ENCODE measurements around the gene MAPK11. TPM values are rescaled to one million over a fixed set of nuclear protein-coding genes. Genes with fewer than 3 reads are reported as not detected.

The MAPK11 gene
- total RNA-seq, 1 experiment from 2014 or later, result 19.3 TPM

- 0 out of 2 replicates have a peak overlapping the region, but pooled peaks have one; percentile 97 for H3K4me2 ChIP-seq (ENCODE audit: low read length)
- DNase-seq (ENCODE audit: low read depth, low spot score), result no peak
- POLR2A ChIA-PET, result interaction anchor here (1.4 to 2.3 kb wide), 2 partner anchors 21 to 34 kb away, joined by 3 to 7 read pairs; partner anchors contain the start of gene HDAC10
Measured at GRCh38 chr22:50272044-50272802, 2.0 kb upstream of the MAPK11 start.

More at GRCh38 chr22:50272044-50272802, 2.0 kb upstream of the MAPK11 start:
- Histone ChIP-seq H3K9me3 (ENCODE audit: control insufficient read depth in 1 of 2, insufficient read depth in 1 of 2, low read depth in 1 of 2, low read length in 2 of 2) (peaks cover 4 to 11% of the 10 kb centered on the region in 2 experiments; a peak in 2 of 4 replicates), H2AFZ (ENCODE audit: low read depth, low read length, poor library complexity, severe bottlenecking) (no peak overlapping the region), H3K9me2 (ENCODE audit: insufficient read depth) (no peaks in the 10 kb centered on the region), H3K79me2 (ENCODE audit: insufficient read depth, low read length) (no peaks in the 10 kb centered on the region; the same call in 1 of the 2 replicates), H3K4me1 (ENCODE audit: control insufficient read depth in 1 of 2, insufficient read depth in 2 of 2, low read length in 2 of 2) (peaks cover 27 to 55% of the 10 kb centered on the region in 2 experiments), H3K27me3 (ENCODE audit: insufficient read depth, low read length) (no peaks in the 10 kb centered on the region), H3K36me3 (ENCODE audit: control insufficient read depth in 1 of 2, insufficient read depth in 2 of 2, low read length in 2 of 2) (peaks cover 9 to 24% of the 10 kb centered on the region in 2 experiments), H3K4me3 (replicated peaks in 1 of 2; ENCODE audit: low read depth in 1 of 2, low read length in 2 of 2) (no peak overlapping the region), H4K20me1 (ENCODE audit: insufficient read depth) (no peaks in the 10 kb centered on the region), H3K27ac (ENCODE audit: low read depth, low read length) (peak overlapping the region; percentile 22; the same call in 1 of the 2 replicates), H3K9ac (ENCODE audit: low read length) (no peak overlapping the region)
- ChIA-PET RAD21 (ENCODE audit: low non-redundant PET in 1 of 2, low total read pairs in 2 of 2, uncharacterized antibody in 2 of 2, unreplicated experiment in 2 of 2) (no interaction called here), CTCF (interaction anchor here (0.6 to 1.6 kb wide), 2 partner anchors 21 to 58 kb away, joined by 3 to 4 read pairs; partner anchors contain the start of gene HDAC10)
- TF ChIP-seq YY1 (IDR thresholded peaks at IDR 0.05; ENCODE audit: extremely low read depth, insufficient replicate concordance, low read depth, low read length), result no peak
- no peak for TF ChIP-seq ZBTB33 (IDR thresholded peaks at IDR 0.05; ENCODE audit: extremely low read depth, insufficient replicate concordance, low read length)
- no peak for TF ChIP-seq CEBPB (IDR thresholded peaks at IDR 0.05; ENCODE audit: low read depth)
- no peak for TF ChIP-seq CBX3 (IDR thresholded peaks at IDR 0.05; ENCODE audit: low read depth)
- no peak for TF ChIP-seq CTCF (IDR thresholded peaks at IDR 0.05 in 2 of 3, conservative IDR thresholded peaks at IDR 0.05 in 1 of 3; ENCODE audit: borderline replicate concordance in 1 of 3, insufficient read depth in 1 of 3, low read depth in 2 of 3, low read length in 2 of 3)
- no peak for TF ChIP-seq ZNF274 (IDR thresholded peaks at IDR 0.05; ENCODE audit: low read depth, low read length)
- TF ChIP-seq SRF (IDR thresholded peaks at IDR 0.05; ENCODE audit: low read depth), result no peak
- no peak for TF ChIP-seq RAD21 (IDR thresholded peaks at IDR 0.05; ENCODE audit: low read depth)
- intact Hi-C loops (cut with micrococcal nuclease), result no loop called here
- no TSS peak for BruUV-seq (replicated peaks)
- ATAC-seq, result peak; percentile 4
